NCI-H2227 (cell line): ENCODE data around the gene RLBP1.

Experiments used
- DNase-seq: peaks from one replicate; lab custom pipeline; 2025; ENCODE audit not compliant: unreplicated experiment; lab: John Stamatoyannopoulos, UW

The RLBP1 gene

DNA sequence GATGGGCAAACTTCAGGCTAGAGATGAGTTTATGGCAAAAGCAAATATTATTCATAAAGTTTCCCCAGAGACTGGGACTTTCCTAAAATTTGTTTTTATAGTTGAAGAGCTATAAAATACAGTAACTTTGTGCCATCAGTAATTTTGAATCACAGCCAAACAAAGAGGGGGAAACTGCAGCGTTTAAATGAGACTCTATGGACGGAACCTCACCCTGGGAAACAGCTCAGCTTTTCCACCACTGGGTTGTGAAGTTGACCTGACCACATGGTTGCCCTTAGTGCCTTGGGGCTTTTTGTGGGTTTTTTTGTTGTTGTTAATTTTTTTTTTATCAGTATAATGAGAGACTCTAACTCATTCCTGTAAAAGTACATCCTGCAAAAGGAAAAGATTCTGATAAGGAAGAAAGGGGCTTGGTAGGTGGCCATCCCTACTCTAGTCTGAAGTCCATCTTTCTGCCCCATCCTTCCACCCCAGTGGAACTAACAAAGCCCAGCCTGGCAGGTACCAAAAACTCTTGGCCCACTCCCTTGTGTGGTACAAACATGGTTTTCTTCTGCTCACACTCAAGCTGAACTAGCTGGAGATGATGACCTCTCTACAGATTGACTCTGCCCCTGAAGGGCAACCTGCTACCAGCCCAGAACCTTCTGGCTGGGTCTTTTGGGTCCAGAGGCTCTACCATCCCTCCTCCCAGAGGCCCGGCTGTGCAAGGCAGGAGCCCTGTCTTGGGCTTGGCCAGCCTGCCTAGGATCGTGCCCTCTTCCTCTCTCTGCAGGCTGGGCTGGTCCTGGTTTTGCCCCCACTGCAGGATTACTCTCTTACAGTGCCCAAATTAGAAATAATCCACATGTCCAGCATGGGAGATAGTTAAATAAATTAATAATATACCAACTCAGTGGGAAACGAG is 41.2 kb downstream of the RLBP1 start:
- no peak for DNase-seq

DNA sequence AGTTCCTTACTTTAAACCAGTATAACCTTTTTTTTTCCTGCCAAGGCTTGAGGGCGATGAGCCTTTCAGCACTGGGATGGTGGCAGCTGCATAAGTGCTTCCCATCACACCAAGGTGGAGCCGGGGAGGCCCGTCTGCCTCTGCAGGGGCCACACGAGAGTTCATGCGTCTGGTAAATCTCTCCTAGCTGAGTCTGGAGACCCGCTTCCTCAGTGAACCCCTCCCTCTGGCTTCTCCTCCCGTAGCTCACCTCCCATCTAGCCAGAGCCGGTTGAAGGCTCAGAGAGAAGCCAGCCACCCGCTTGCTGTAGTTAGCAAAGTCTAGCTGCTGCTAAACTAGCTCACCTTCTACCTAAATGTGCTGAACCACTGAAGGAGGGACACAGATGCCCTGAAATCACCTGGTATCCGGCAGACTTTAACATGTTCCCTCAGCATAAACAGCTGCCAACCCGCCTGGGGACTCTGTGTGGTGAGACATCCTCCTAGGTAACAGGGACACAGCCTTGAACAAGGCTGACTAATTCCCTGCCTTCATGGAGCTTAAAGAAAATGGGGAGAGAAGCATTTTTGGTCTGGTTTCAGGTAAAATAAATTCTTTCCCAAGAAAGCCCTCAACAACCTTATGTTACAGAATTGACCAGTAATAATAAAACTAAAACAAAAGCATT is 42.9 kb downstream of the RLBP1 start:
- no peak for DNase-seq

DNA sequence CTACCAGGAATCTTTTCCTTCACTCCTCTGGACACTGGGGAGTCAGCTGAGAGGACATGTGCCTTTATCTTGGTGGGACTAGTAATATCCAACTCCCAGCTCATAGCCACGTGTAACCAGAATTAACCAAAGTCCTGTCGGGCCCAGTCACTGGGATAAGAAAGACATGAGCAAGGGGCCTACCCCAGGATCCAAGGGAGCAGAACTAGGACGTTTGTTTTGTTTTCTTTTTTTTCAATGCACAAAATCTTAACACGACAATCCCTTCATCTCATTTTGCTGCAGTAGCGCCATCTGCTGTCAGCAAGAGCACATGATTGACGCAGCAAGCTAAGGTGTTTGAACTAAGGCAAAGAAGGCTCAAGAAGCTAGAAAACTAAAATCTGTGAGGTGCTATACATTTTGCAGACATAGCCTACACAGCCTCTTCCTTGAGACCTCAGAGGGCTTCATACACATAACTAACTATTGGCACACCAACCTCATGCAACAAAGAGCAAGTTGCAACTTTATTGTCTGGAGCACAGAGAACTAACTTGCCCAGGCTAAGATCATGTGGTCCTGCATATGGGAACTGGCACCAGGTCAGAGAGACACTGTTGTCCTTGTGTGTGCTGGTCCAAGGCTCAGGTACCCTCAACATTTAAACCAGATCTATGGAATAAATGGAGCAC is 43.6 kb downstream of the RLBP1 start:
- DNase-seq = peak; percentile 72

DNA sequence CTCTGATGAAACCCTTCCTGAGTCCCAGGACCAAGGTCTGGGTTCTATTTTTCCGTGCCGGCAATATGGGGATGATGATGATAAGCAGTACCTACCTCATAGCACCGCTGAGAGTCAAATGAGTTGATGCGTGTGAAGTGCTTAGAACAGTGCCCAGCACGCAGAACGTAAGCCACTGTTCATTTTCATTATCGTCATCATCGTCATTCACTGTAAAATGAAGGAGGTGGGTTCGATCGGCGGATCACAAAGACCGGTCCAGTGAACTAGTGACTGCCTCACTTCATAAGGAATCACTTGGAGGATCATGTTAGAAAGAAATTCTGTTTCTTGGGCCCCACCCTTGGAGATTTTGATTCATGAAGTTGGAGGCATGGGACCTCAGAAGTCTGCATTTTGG is 44.3 kb downstream of the RLBP1 start:
- DNase-seq = no peak

DNA sequence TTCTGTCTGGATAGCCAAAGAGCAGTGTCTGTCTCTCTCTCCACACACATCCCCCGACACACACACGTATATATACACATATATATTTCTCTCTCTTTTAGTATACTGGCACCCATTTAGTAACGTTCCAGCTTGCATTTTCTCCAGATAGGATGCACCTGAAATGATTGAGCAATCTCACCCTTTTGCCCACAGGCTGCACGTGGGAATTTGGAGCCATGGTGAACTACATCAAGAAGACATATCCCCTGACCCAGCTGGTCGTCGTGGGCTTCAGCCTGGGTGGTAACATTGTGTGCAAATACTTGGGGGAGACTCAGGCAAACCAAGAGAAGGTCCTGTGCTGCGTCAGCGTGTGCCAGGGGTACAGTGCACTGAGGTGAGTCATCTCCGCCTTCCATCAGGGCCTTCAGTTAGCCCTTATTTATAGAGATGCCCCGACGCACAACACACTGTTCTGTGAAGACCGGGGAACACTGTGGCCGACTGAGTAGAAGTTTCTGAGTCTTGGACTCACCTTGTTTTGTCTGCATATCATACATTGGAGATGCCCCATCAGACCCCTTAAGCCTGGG is 45.7 kb downstream of the RLBP1 start:
- DNase-seq = no peak

DNA sequence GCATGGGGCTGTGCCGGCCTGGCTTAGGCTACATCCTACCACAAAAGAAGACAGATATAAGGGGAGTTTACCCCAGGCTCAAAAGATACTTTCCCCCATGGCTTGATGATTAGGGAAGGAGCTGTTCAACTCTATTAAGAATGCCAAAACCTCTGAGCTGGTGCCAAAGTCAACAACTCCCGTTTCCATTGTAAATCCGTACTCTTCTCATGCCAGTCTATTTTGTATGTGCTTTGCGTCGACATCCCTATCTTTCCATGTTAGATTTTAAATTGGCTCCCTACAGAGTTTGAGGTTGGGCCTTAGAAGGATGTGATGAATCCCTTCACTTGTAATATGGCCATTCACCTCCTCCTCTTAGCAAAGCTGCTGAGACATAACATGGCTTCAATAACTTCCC is 46.9 kb downstream of the RLBP1 start:
- no peak for DNase-seq

DNA sequence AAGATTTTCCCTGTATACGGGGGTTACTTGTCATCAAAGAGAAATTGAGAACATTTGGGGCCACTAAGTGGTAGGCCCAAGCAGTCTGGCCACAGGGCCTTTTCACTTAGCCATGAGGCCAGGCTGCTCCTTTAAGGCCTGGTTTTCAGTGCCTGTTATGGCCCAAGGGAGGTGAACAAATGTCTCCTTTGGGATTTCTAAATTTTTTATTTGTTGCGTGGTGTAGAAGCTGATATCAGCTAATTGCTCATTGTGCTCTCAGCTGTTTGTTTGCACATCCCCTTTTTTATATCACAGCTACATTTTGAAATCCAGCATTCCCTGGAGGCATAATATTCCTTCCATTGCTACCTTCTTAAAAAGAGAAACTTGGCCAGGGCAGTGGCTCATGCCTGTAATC is 48.5 kb downstream of the RLBP1 start:
- DNase-seq = no peak

DNA sequence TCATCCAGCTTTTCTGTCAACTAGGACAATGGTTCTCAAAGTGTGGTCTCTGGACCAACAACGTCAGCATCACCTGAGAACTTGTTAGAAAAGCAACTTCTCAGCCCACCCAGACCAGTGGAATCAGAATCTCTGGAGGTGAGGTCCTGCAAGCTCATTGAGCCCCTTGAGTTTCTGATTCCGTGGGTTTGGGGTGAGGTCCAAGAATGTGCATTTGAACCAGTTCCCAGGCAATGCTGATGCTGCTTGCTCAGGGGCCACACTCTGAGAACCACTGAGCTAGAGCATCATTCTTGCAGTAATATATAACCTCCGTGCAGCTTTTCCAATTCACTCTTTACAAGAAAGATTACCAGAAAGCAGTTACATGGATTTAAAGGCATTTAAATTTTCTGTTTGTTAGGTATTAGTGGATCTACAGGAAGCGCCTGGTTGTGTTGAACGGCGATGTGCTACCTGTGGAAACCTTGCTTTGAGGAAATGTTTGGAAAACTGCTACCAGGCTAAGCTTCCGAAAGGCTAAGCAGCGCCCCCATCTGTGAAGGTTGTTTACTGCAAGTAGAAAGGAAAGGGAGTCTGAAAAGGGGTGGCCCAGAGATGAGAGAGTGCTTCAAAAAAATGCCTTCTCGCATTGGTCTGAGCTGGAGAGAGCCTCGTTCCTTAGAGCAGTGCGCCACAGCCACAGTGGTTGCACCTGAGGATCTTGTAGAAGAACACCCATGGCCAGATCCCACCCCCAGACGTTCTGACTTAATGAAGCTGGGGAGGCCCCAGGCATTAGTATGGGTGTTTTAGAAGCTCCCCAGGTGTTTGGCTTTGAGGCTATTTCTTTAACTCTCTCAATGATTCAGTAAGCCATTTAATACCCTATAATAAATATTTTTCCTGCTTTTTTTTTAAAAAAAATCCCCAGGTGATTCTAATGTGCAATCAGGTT is 50.0 kb downstream of the RLBP1 start:
- peak; percentile 32 for DNase-seq

DNA sequence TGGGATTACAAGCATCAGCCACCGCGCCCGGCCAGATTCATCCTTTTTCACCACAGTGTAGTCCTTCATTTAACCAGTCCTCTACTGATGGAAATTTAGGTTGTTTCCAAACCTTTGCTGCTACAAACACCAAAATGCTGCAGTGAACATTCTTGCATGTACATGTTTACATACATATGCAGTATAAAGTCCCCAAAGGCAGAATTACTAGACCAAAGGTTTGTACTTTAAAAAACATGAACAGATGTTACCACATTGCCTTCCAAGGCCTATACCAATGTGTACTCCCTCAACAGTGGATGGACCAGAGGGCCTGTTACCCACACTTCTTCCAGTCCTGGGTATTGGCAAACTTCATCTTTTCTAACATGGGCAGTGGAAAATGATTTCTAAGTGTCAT is 51.0 kb downstream of the RLBP1 start:
- DNase-seq = no peak

DNA sequence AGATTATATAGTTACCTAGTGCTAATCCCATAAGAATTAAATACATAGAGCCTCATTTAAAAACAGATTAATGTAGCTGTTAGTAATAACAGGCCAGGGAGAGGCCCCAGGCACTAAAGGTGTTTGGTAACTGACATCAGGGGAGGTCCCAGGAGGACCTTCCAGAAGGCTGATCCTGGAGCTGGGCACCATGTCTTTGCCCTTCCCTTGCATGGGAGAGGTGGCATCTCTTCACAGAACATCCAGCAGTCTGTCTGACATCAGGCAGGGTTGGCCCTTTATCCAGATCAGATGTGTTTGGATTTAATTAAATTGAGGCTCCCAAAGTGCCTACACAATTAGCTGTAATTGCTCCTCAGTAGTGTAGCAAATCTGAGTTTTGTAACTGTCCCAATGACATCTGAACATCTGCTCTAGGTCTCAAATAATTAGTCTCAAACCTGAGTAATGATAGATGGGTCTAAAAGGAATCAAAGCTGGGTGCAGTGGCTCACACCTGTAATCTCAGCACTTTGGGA is 53.0 kb downstream of the RLBP1 start:
- DNase-seq = no peak

DNA sequence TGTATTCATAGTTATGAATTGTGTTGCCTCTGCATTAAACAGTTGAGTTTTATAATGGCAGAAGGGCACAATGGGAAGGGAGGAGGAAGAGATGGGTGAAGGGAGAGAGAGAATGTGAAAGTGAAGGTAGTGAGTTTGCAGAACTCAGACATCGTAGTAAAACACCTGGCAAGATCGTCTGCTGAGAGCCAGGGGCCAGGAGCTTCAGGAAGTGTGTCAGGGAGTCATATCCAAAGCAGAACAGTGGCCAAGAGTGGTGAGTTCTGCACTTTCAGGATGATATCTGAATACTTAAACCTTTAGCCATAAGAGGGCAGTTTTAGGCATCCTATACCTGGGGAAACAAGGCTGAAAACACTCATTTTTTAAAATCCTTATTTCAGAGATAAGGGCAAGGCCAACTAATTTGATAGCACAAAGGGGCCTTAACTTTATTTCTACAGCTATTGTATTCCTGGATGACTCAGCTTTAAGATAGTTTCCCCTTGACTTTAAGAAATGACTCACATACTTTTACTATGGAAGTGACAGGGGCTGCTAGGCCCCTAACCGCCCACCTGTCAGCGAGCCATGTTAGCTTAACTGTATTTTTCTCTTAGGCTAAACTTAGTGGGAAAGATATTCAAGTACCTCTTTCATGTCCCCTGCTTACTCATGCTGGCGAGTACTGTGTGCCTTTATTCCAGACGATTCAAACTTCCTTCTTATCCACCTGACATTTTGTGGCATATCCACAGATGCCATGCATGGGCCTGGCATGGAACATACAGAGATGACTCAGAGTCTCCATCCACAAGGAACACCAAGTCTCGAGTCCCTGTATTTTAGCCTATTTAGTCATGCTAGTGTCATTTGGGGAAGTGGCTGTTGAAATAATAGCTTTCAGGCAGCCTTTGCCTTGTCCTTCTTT is 53.9 kb downstream of the RLBP1 start:
- no peak for DNase-seq

DNA sequence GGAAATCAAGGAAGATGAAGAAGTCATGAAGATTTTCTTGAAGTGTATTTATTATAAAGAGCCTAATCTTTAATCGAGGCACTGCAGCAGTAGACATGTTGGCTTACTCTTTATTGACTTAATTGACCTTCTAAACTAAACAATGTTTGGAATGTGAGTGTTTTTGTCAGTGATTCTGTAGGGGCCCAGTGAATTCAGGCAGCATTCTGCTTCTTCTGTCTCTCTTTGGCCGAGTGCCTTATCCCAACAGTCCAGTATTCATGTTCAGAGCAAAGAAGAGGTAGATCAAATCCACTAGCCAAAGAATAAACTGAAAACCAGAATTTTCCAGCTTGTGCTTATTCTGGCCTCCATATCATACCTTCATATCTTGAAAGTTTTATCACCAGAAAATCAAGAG is 55.7 kb downstream of the RLBP1 start:
- DNase-seq = no peak

DNA sequence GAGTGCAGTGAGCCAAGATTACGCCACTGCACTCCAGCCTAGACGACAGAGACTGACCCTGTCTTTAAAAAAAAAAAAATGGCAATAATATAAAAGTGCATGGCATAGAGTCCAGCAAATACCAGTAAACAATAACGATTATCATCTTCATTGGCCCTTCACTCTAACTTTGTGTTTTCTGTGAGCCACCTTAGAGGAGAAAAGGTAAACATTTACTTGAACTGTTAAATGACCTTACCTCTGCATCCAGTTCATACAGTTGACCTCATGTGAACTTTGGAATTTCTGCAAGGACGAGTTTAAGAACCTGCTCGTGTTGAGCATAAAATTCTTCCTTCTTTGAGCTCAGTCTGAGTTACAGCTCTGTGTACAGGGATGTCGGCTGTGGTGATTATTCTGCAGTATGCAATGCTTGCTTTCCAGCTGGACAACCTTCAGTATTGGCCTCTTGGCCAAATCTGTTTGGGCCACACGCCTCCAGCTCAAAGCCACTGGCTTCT is 56.6 kb downstream of the RLBP1 start:
- no peak for DNase-seq

DNA sequence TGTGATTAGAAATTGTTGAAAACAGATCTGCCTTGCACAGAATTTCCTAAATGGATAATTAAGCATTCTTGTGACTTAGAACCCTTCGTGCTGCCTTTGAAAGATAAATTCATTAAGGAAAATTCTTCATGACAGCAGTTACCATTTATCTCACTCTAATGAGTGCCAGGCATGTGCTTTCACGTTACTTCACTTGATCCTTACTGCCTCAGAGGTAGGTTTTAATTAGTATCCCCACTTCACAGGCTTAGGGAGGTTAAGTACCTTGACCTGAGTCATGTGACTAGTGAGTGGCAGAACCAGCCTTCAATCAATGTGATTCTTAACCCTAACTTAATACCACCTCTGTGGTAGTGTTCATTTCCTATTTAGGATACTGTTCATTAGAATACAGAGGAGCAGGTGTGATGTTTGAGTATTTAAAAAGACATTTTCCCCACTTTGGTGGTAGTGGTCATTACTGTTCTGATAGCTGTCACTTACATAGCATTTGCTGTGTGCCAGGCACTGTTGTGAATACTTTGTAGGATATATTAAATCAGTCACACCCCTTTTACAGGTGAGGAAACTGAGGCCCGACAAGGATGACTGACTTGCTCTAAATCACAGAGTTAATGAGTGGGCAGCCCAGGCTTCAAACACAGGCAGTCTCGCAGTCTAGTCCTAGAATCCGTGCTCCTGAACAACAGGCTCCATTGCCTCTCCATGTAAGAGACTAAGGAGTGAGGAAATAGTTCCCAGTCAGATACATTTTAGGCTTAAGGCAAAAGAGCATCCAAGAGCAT is 57.9 kb downstream of the RLBP1 start:
- no peak for DNase-seq

DNA sequence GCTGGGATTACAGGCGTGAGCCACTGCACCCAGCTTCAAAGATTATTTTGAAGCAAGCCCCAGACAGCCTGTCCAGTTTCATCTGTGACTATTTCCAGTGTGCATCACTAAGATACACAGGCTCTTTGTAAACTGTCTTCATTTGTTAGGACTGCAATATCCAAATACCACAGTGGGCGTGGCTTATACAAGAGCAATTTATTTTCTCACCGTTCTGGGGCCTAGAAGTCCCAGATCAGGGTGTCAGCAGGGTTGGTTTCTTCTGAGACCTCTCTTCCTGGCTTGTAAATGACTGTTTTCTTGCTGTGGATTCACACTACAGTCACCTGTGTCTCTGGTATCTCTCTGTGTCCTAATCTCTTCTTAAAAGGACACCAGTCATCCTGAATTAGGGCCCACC is 59.7 kb downstream of the RLBP1 start:
- DNase-seq = no peak
